PC-3 (cell line): Measurements from ENCODE around the gene AFG3L2. TPM values are rescaled to one million over a fixed set of nuclear protein-coding genes. Genes with fewer than 3 reads are reported as not detected.

Experiments used
- ATAC-seq: fragments of 200-7000 bp; cut with Tn5 transposase; 2 replicates; pipeline ENCODE4 v1.9.1; 2020; ENCODE audit warnings: mild to moderate bottlenecking, moderate library complexity
- BruUV-seq: library from RNA; stranded (reverse); fragments of 400-500 nt; replicated peaks from 2 replicates; lab custom pipeline; 2021; lab: Mats Ljungman, UMichigan
- CTCF ChIA-PET: fragments of 300-600 bp; sonication (Branson Sonifier 250); formaldehyde crosslinking; loops from one replicate; lab custom pipeline; 2022; ENCODE audit warnings: antibody characterized with exemption; lab: Charles Lee
- POLR2A ChIA-PET: fragments of 300-600 bp; sonication (Branson Sonifier 250); formaldehyde crosslinking; loops from one replicate; lab custom pipeline; 2022; ENCODE audit warnings: antibody characterized with exemption; ENCODE audit not compliant: unreplicated experiment; lab: Charles Lee
- DNase-seq: peaks from one replicate; pipeline ENCODE4 v3.0.0-alpha.2; 2015
- H2AFZ ChIP-seq: fragments of 300-600 bp; sonication (generic); 2 replicates; pipeline ENCODE4 v1.6.0; 2016; ENCODE audit warnings: antibody characterized with exemption, low read length
- H3F3A ChIP-seq: fragments of 300-600 bp; sonication (generic); one replicate; pipeline ENCODE4 v1.6.0; 2017; ENCODE audit warnings: antibody characterized with exemption, low read length, control low read depth, mild to moderate bottlenecking; ENCODE audit not compliant: unreplicated experiment
- H3K27ac ChIP-seq: fragments of 300-600 bp; sonication (generic); 2 replicates; pipeline ENCODE4 v1.5.1; 2016; ENCODE audit warnings: mild to moderate bottlenecking, low read length
- H3K27me3 ChIP-seq: fragments of 300-600 bp; sonication (generic); 2 replicates; pipeline ENCODE4 v1.6.1; 2016; ENCODE audit warnings: low read length, mixed read lengths
- H3K36me3 ChIP-seq: fragments of 300-600 bp; sonication (generic); 2 replicates; pipeline ENCODE4 v1.6.1; 2016; ENCODE audit warnings: low read depth, mixed run types, low read length, mixed read lengths
- H3K4me1 ChIP-seq: fragments of 300-600 bp; sonication (generic); 2 replicates; pipeline ENCODE4 v1.5.1; 2016; ENCODE audit warnings: low read length; ENCODE audit not compliant: insufficient read depth
- H3K4me2 ChIP-seq: fragments of 300-600 bp; sonication (generic); 2 replicates; pipeline ENCODE4 v1.6.0; 2016; ENCODE audit warnings: low read length
- H3K4me3 ChIP-seq: fragments of 300-600 bp; sonication (generic); 2 replicates; pipeline ENCODE4 v1.5.1; 2016; ENCODE audit warnings: mild to moderate bottlenecking, low read length, mixed read lengths
- H3K79me2 ChIP-seq: fragments of 300-600 bp; sonication (generic); 2 replicates; pipeline ENCODE4 v1.6.1; 2017; ENCODE audit warnings: low read length, mixed read lengths
- H3K9ac ChIP-seq: fragments of 300-600 bp; sonication (generic); 2 replicates; pipeline ENCODE4 v1.6.0; 2016; ENCODE audit warnings: mild to moderate bottlenecking, low read length
- H3K9me2 ChIP-seq: fragments of 300-600 bp; sonication (generic); replicated peaks from 2 replicates; pipeline ENCODE4 v1.6.1; 2016; ENCODE audit warnings: mixed run types, low read length, mixed read lengths
- H3K9me3 ChIP-seq: fragments of 300-600 bp; sonication (generic); 2 replicates; pipeline ENCODE4 v1.6.1; 2016; ENCODE audit warnings: low read length, mixed read lengths
- H4K20me1 ChIP-seq: fragments of 300-600 bp; sonication (generic); 2 replicates; pipeline ENCODE4 v1.6.1; 2016; ENCODE audit warnings: low read length, mixed read lengths
- EZH2 ChIP-seq: fragments of 300-600 bp; sonication (generic); IDR thresholded peaks from one replicate; pipeline ENCODE4 v1.6.1; 2017; ENCODE audit warnings: antibody characterized with exemption, mild to moderate bottlenecking, low read length; ENCODE audit not compliant: unreplicated experiment
- EZH2phosphoT487 ChIP-seq: fragments of 300-600 bp; sonication (generic); IDR thresholded peaks from 2 replicates; pipeline ENCODE4 v1.6.1; 2018; ENCODE audit warnings: mild to moderate bottlenecking, antibody characterized with exemption, low read length, borderline replicate concordance
- intact Hi-C: fragments of 100-400 bp; cut with micrococcal nuclease; formaldehyde crosslinking; loops from 2 replicates; pipeline ENCODE4 v1.9.0; 2023
- total RNA-seq: library from RNA; depleted of rRNA; stranded (reverse); fragments of >200 nt; gene quantifications from 2 replicates; pipeline ENCODE4 v1.2.3, GENCODE V29; 2014
- TF ChIP-seq, protein P1 (sequence below): fragments of 300-600 bp; sonication (generic); conservative IDR thresholded peaks from 2 replicates; pipeline ENCODE4 v1.5.1; 2017; ENCODE audit warnings: antibody characterized with exemption, low read depth, mild to moderate bottlenecking, low read length

Gene AFG3L2
- total RNA-seq, 1 experiment from 2014 or later, result 79.3 TPM

DNA sequence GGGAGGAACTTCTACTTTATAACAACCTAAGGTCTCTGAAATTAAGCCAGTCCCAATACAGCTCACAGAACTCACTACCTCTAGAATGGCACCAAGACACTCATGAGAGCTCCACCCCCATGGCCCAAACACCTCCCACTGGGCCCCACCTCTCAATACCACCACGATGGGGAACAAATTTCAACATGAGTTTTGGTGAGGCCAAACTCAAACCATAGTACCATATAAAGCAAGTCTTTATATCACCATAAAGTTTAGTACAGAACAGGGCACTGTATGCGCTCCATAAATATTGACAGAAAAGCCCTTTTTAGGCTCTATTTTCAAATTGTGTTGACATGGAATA, 3.3 kb downstream of the AFG3L2 start:
- no TSS peak for BruUV-seq
- peak overlapping the region; percentile 91 for H3K4me2 ChIP-seq
- no peaks in the 10 kb centered on the region for H3K9me2 ChIP-seq
- ATAC-seq, result no peak
- peaks cover 17% of the 10 kb centered on the region; the same call in 1 of the 2 replicates for H3K36me3 ChIP-seq
- H4K20me1 ChIP-seq, result peaks cover 41% of the 10 kb centered on the region
- intact Hi-C loops, result loop anchor here (10.0 kb wide), 1 partner anchor 389 kb away; the partner anchor contains the start of gene IMPA2
- TF ChIP-seq EZH2phosphoT487 (no peak), EZH2 (no peak)
- TF ChIP-seq, protein P1, sequence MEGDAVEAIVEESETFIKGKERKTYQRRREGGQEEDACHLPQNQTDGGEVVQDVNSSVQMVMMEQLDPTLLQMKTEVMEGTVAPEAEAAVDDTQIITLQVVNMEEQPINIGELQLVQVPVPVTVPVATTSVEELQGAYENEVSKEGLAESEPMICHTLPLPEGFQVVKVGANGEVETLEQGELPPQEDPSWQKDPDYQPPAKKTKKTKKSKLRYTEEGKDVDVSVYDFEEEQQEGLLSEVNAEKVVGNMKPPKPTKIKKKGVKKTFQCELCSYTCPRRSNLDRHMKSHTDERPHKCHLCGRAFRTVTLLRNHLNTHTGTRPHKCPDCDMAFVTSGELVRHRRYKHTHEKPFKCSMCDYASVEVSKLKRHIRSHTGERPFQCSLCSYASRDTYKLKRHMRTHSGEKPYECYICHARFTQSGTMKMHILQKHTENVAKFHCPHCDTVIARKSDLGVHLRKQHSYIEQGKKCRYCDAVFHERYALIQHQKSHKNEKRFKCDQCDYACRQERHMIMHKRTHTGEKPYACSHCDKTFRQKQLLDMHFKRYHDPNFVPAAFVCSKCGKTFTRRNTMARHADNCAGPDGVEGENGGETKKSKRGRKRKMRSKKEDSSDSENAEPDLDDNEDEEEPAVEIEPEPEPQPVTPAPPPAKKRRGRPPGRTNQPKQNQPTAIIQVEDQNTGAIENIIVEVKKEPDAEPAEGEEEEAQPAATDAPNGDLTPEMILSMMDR, result no peak
- H2AFZ ChIP-seq, result no peak overlapping the region
- no peaks in the 10 kb centered on the region for H3K27me3 ChIP-seq
- no peaks in the 10 kb centered on the region for H3K9me3 ChIP-seq
- H3K27ac ChIP-seq, result no peak overlapping the region
- H3K79me2 ChIP-seq, result peaks cover 79% of the 10 kb centered on the region
- no peak for DNase-seq
- ChIA-PET POLR2A (no interaction called here), CTCF (no interaction called here)
- H3K9ac ChIP-seq, result no peak overlapping the region
- no peaks in the 10 kb centered on the region for H3F3A ChIP-seq
- no peak overlapping the region for H3K4me3 ChIP-seq
- H3K4me1 ChIP-seq, result peaks cover 29% of the 10 kb centered on the region

DNA sequence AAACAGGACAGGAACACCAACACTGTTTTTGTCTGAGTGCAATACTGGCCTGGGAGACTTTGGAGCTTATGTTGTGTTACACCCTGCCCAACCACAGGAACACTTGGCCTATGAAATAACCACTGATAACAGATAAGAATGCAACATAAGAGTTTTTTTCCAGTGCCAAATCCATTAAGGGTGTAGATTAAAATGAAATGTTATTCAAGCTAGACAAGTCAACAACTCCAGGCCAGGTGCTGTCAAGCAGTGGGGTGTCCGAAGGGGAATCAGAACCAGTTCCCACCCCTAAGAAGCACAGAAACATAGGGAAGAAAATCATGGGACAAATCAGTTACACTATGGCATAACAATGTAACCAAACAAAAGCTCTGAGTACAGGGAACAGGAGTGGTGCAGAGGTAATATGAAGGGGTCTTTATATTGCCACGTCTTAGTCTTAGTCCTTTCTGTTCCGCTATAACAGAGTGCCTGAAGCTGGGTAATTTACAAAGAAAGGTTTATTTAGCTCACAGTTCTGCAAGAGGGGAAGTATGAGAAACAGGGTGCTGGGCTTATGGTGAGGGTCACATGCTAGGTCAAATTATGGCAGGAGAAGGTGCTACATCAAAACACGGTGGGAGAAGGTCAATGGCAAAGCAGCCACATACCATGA, 3.8 kb downstream of the AFG3L2 start:
- no peaks in the 10 kb centered on the region for H3K9me3 ChIP-seq
- intact Hi-C loops, result loop anchor here (10.0 kb wide), 1 partner anchor 388 kb away; the partner anchor contains the start of gene IMPA2
- CTCF ChIA-PET, result interaction anchor here (0.6 kb wide), 1 partner anchor 25 kb away, joined by 3 read pairs; no protein-coding TSS in a partner anchor
- H3K4me2 ChIP-seq, result peak overlapping the region; percentile 91; the same call in 1 of the 2 replicates
- no peaks in the 10 kb centered on the region for H3F3A ChIP-seq
- no peak for TF ChIP-seq EZH2
- no peaks in the 10 kb centered on the region for H3K9me2 ChIP-seq
- H3K79me2 ChIP-seq, result peaks cover 80% of the 10 kb centered on the region
- ATAC-seq (no peak), DNase-seq (no peak)
- no peak overlapping the region for H2AFZ ChIP-seq
- no peak overlapping the region for H3K27ac ChIP-seq
- POLR2A ChIA-PET, result no interaction called here
- H3K9ac ChIP-seq, result no peak overlapping the region
- peaks cover 19% of the 10 kb centered on the region; the same call in 1 of the 2 replicates for H3K36me3 ChIP-seq
- H3K27me3 ChIP-seq, result no peaks in the 10 kb centered on the region
- BruUV-seq, result no TSS peak
- H4K20me1 ChIP-seq, result peaks cover 41% of the 10 kb centered on the region
- H3K4me1 ChIP-seq, result peaks cover 29% of the 10 kb centered on the region
- no peak overlapping the region for H3K4me3 ChIP-seq

DNA sequence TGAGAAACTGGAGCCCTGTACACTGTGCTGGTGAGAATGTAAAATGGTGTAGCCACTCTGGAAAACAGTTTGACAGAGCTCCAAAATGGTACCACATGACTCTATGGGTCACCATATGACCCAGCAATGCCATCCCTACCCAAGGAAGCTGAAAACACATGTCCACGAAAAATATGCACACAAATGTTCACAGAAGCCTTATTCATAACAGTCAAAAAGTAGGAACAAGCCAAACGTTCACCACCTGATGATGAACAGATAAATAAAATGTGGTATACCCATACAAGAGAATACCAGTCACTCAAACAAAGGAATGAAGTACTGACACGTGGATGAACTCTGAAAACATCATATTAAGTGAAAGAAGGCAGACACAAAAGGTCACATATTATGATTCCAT, 4.6 kb downstream of the AFG3L2 start:
- TF ChIP-seq, protein P1, result no peak
- TF ChIP-seq EZH2, result no peak
- TF ChIP-seq EZH2phosphoT487, result no peak
- no peak overlapping the region for H2AFZ ChIP-seq
- H3K27me3 ChIP-seq, result no peaks in the 10 kb centered on the region
- no TSS peak for BruUV-seq
- intact Hi-C loops, result loop anchor here (10.0 kb wide), 1 partner anchor 388 kb away; the partner anchor contains the start of gene IMPA2
- POLR2A ChIA-PET, result no interaction called here
- no peak overlapping the region for H3K9ac ChIP-seq
- H3K4me2 ChIP-seq, result no peak overlapping the region
- peaks cover 21% of the 10 kb centered on the region; the same call in 1 of the 2 replicates for H3K36me3 ChIP-seq
- H3K4me1 ChIP-seq, result peaks cover 24% of the 10 kb centered on the region
- DNase-seq (no peak), ATAC-seq (no peak)
- H3K79me2 ChIP-seq, result peaks cover 80% of the 10 kb centered on the region
- no peaks in the 10 kb centered on the region for H3F3A ChIP-seq
- H3K4me3 ChIP-seq, result no peak overlapping the region
- H3K9me2 ChIP-seq, result no peaks in the 10 kb centered on the region
- CTCF ChIA-PET, result interaction anchor here (0.6 kb wide), 1 partner anchor 26 kb away, joined by 3 read pairs; no protein-coding TSS in a partner anchor
- peaks cover 41% of the 10 kb centered on the region for H4K20me1 ChIP-seq
- H3K27ac ChIP-seq, result no peak overlapping the region
- H3K9me3 ChIP-seq, result no peaks in the 10 kb centered on the region
